Ascending aorta (tissue), 2 donors: Measurements from ENCODE around the gene ST14. TPM values are rescaled to one million over a fixed set of nuclear protein-coding genes. Genes with fewer than 3 reads are reported as not detected.

ENCODE experiments used
- DNase-seq, 2 donors: peaks; one replicate each; pipeline ENCODE4 v3.0.0-alpha.2; 2019; ENCODE audit warnings: low spot score in 2 of 2
- H3K27ac ChIP-seq, 2 donors: fragments of 200-600 bp; sonication (generic); one replicate each; pipeline ENCODE4 v1.5.1; 2016 to 2017; ENCODE audit warnings: mild to moderate bottlenecking in 1 of 2
- H3K27me3 ChIP-seq: fragments of 200-600 bp; sonication (generic); one replicate; pipeline ENCODE4 v1.5.1; 2017
- H3K36me3 ChIP-seq, 2 donors: fragments of 200-600 bp; sonication (generic); one replicate each; pipeline ENCODE4 v1.5.1; 2016
- H3K4me1 ChIP-seq, 2 donors: fragments of 200-600 bp; sonication (generic); one replicate each; pipeline ENCODE4 v1.5.1; 2016 to 2017; ENCODE audit warnings: mild to moderate bottlenecking in 1 of 2
- H3K4me3 ChIP-seq, 2 donors: fragments of 200-600 bp; sonication (generic); one replicate each; pipeline ENCODE4 v1.5.1; 2016 to 2017; ENCODE audit warnings: mild to moderate bottlenecking in 1 of 2
- H3K9me3 ChIP-seq, 2 donors: fragments of 200-600 bp; sonication (generic); one replicate each; pipeline ENCODE4 v1.5.1; 2016
- intact Hi-C: fragments of 100-400 bp; cut with DNase I; formaldehyde crosslinking; loops from one replicate; pipeline ENCODE4 v1.15.1; 2023
- total RNA-seq: library from RNA; depleted of rRNA; stranded (reverse); fragments of >200 nt; gene quantifications from one replicate; pipeline ENCODE4 v1.1.0, GENCODE V29; 2016
- TF ChIP-seq, protein P1 (sequence below), 3 experiments: fragments of 200-600 bp in 2 of 3; fragments of 450-650 bp in 1 of 3; sonication (generic) in 2 of 3; IDR thresholded peaks; one replicate each; pipeline ENCODE4 v1.5.1; 2016 to 2019; ENCODE audit warnings: antibody characterized with exemption in 3 of 3, mild to moderate bottlenecking in 1 of 3, moderate library complexity in 1 of 3

Gene ST14
- total RNA-seq, 1 donor from 2014 or later: 5.4 TPM

DNA sequence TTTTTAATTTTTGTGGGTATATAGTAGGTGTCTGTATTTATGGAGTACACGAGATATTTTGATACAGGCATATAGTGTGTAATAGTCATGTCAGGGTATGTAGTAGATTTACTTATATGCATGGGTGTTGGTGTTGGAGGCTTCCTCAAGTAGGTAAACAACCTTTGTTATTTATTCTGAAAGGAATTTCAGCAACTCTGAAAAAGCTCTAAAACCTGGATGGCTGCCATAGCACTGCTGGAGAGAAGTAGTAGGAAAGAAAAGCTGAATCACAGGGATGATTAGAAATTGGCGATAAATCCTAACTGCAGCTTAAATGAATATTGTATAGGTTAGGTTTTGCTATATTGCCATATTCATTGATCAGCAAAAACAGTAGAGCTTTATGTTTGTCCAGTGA is 44.4 kb upstream of the ST14 start:
- H3K4me3 ChIP-seq: no peak overlapping the region

DNA sequence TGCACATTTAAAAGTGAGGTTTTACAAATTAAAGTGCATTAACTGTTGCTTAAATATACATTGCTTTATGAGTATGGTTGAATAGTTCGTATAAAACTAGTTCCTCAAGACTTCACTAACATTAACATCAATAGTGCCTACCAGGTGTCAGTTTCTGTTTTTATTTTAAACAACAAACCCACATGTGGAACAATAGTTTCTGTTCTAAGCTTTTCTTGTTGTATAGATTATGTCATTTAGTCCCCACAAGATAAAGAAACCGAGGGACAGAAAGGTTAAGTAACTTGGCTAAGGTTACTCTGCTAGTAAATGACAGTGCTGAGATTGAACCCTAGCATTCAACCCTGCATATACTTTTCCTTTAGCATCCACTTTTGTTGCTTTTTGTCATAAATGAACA is 41.4 kb upstream of the ST14 start:
- Histone ChIP-seq H3K36me3 (peaks cover 9 to 13% of the 10 kb centered on the region in 2 donors), H3K9me3 (no peaks in the 10 kb centered on the region), H3K27me3 (no peaks in the 10 kb centered on the region), H3K4me1 (peaks cover 0 to 9% of the 10 kb centered on the region in 2 donors), H3K27ac (no peak overlapping the region), H3K4me3 (no peak overlapping the region)
- intact Hi-C loops: no loop called here
- TF ChIP-seq, protein P1, sequence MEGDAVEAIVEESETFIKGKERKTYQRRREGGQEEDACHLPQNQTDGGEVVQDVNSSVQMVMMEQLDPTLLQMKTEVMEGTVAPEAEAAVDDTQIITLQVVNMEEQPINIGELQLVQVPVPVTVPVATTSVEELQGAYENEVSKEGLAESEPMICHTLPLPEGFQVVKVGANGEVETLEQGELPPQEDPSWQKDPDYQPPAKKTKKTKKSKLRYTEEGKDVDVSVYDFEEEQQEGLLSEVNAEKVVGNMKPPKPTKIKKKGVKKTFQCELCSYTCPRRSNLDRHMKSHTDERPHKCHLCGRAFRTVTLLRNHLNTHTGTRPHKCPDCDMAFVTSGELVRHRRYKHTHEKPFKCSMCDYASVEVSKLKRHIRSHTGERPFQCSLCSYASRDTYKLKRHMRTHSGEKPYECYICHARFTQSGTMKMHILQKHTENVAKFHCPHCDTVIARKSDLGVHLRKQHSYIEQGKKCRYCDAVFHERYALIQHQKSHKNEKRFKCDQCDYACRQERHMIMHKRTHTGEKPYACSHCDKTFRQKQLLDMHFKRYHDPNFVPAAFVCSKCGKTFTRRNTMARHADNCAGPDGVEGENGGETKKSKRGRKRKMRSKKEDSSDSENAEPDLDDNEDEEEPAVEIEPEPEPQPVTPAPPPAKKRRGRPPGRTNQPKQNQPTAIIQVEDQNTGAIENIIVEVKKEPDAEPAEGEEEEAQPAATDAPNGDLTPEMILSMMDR (IDR thresholded peaks at IDR 0.05): no peak
- no peak for DNase-seq

More for the DNA sequence above, 44.4 kb upstream of the ST14 start:
- TF ChIP-seq, protein P1 (IDR thresholded peaks at IDR 0.05): no peak
- Histone ChIP-seq H3K9me3 (no peaks in the 10 kb centered on the region), H3K27ac (no peak overlapping the region), H3K4me1 (no peaks in the 10 kb centered on the region), H3K27me3 (no peaks in the 10 kb centered on the region), H3K36me3 (peaks cover 14 to 19% of the 10 kb centered on the region in 2 donors)
- no peak for DNase-seq
- intact Hi-C loops: no loop called here

DNA sequence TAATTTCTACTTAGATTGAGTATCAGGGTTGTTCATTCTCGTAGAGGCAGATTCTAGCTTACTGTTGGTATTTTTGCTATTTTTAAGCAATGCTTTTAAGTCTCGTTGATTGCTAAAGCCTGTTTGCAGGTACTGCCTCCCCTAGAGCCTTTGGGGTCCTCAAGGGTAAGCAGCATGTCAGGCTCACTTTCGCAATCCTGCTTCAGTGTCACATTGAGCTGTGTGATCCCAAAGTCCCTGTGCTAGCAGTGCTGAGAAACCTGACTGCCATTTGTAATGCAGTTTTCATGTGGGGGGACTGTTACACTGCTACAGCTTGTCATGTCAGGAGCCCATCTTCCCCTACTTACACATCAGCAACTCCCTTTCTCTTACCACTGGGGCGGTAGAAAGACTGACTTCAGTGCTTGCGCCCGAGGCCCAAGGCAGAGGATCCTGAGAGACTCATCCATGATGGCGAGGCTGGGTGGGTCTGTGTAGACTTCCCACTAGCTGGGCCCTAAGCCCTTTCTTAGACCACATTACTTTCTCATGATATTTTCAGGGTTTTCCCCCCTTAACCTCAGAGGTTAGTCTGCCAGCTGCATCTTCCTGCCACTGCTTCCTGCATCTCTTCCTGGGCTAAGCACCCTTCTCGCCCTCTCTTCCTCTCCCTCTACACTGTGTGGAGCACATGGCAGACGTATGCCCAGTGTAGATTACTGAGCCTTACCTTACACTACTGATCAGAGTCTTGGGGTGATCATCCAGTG is 40.8 kb upstream of the ST14 start:
- no peak overlapping the region for H3K27ac ChIP-seq
- intact Hi-C loops: no loop called here
- TF ChIP-seq, protein P1 (IDR thresholded peaks at IDR 0.05): no peak

DNA sequence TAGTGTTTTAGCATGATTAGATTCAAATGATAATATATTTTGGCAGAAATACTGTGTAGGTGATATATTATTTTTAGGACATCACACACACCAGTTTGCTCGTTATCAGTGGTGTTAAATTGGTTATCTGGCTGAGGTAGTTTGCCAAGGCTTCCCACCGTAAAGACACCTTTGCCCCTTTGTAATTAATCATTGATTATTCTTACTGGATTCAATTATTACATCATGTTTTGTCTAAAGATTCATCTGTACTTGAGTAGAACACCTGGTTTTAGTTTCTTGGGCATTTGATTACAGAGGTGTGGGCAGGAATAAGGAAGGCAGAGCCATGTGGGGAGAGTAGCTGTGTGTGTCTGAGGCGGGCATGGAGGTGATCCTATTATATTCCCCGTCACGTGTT is 39.5 kb upstream of the ST14 start:
- intact Hi-C loops: loop anchor here (5.0 to 10.0 kb wide), 2 partner anchors 297 to 795 kb away; partner anchors contain the start of gene SNX19
- H3K27ac ChIP-seq: no peak overlapping the region
- H3K4me3 ChIP-seq: no peak overlapping the region
- TF ChIP-seq, protein P1 (IDR thresholded peaks at IDR 0.05): no peak
- H3K4me1 ChIP-seq: peaks cover 0 to 21% of the 10 kb centered on the region in 2 donors
- no peaks in the 10 kb centered on the region for H3K27me3 ChIP-seq
- H3K9me3 ChIP-seq: no peaks in the 10 kb centered on the region
- H3K36me3 ChIP-seq: peaks cover 16 to 17% of the 10 kb centered on the region in 2 donors
- no peak for DNase-seq

More for the DNA sequence above, 40.8 kb upstream of the ST14 start:
- H3K9me3 ChIP-seq: no peaks in the 10 kb centered on the region
- peaks cover 0 to 11% of the 10 kb centered on the region in 2 donors for H3K4me1 ChIP-seq
- peak in 1 of 2 donors; percentile 35 for DNase-seq
- H3K4me3 ChIP-seq: no peak overlapping the region
- H3K36me3 ChIP-seq: peaks cover 16% of the 10 kb centered on the region in 2 donors
- H3K27me3 ChIP-seq: no peaks in the 10 kb centered on the region

DNA sequence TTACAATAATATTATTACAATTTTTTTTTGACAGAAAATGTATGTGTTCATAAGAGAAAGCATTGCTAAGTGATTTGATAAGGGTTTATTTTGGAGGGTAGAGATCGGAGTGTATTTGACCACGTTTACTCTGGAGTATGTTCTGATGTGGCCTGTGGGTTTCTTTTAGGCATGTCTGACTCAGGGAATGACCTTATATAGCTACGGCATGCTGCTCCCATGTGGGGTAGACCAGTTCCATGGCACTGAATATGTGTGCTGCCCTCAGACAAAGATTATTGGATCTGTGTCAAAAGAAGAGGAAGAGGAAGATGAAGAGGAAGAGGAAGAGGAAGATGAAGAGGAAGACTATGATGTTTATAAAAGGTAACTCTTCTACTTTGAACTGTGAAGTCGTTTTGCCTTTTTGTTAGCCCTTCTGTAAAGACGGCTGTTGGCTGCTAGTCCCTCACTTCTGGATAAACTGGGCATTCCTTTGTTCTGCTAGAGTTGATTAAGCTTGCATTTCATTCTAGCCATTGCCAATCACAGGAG is 38.1 kb upstream of the ST14 start:
- no peaks in the 10 kb centered on the region for H3K27me3 ChIP-seq
- H3K9me3 ChIP-seq: no peaks in the 10 kb centered on the region
- H3K4me1 ChIP-seq: peaks cover 0 to 21% of the 10 kb centered on the region in 2 donors
- no peak overlapping the region for H3K4me3 ChIP-seq
- TF ChIP-seq, protein P1 (IDR thresholded peaks at IDR 0.05): no peak
- H3K27ac ChIP-seq: peak overlapping the region; percentile 46 to 50
- no peak for DNase-seq
- intact Hi-C loops: loop anchor here (5.0 to 10.0 kb wide), 2 partner anchors 296 to 793 kb away; partner anchors contain the start of gene SNX19
- peaks cover 17% of the 10 kb centered on the region in 2 donors for H3K36me3 ChIP-seq
